ENCODE measurements around the gene LCMT2. TPM values are rescaled to one million over a fixed set of nuclear protein-coding genes. Genes with fewer than 3 reads are reported as not detected.

The LCMT2 gene
- total RNA-seq, 1 experiment from 2014 or later, result 12.1 TPM

DNA sequence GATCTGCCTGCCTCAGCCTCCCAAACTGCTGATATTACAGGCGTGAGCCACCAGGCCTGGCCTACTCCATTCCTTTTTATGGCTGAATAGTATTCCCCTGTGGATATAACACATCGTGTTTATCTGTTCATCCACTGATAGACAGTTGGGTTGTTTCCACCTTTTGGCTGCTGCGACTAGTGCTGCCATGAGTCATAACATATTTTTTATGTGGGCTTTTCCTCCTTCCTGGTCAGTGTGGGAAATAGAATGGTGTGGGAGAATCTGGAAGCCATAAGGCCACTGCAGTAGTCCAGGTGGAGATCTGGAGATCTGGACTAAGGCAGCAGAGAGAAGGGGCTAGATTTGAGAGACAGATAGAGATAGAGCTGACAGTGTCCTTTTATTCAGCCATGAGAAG lies 16.2 kb downstream of the LCMT2 start:
- CTCF ChIA-PET, result no interaction called here
- Histone ChIP-seq H3K36me3 (ENCODE audit: control insufficient read depth, insufficient read depth, low read length) (no peaks in the 10 kb centered on the region), H3K4me1 (ENCODE audit: control insufficient read depth, insufficient read depth, low read length) (no peaks in the 10 kb centered on the region), H3K4me3 (ENCODE audit: low read depth in 2 of 2, low read length in 2 of 2) (no peak overlapping the region), H3K9me3 (ENCODE audit: control insufficient read depth, insufficient read depth, low read depth, low read length) (no peaks in the 10 kb centered on the region), H3K27ac (ENCODE audit: low read length) (no peak overlapping the region), H3K27me3 (ENCODE audit: control insufficient read depth, insufficient read depth, low read length) (peaks cover 10% of the 10 kb centered on the region)
- intact Hi-C loops (cut with micrococcal nuclease; ENCODE audit: unreplicated experiment), result no loop called here
- in situ Hi-C loops (cut with HindIII; ENCODE audit: low pct_unique_long_range_greater_than_20kb, low sequenced_read_pairs), result no loop called here
- POLR2A ChIA-PET, result no interaction called here
- TF ChIP-seq, protein P1, sequence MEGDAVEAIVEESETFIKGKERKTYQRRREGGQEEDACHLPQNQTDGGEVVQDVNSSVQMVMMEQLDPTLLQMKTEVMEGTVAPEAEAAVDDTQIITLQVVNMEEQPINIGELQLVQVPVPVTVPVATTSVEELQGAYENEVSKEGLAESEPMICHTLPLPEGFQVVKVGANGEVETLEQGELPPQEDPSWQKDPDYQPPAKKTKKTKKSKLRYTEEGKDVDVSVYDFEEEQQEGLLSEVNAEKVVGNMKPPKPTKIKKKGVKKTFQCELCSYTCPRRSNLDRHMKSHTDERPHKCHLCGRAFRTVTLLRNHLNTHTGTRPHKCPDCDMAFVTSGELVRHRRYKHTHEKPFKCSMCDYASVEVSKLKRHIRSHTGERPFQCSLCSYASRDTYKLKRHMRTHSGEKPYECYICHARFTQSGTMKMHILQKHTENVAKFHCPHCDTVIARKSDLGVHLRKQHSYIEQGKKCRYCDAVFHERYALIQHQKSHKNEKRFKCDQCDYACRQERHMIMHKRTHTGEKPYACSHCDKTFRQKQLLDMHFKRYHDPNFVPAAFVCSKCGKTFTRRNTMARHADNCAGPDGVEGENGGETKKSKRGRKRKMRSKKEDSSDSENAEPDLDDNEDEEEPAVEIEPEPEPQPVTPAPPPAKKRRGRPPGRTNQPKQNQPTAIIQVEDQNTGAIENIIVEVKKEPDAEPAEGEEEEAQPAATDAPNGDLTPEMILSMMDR (IDR thresholded peaks at IDR 0.05), result no peak
- TF ChIP-seq TCF7L2 (IDR thresholded peaks at IDR 0.05; ENCODE audit: low read depth, low read length), result no peak
- TF ChIP-seq, protein P2, sequence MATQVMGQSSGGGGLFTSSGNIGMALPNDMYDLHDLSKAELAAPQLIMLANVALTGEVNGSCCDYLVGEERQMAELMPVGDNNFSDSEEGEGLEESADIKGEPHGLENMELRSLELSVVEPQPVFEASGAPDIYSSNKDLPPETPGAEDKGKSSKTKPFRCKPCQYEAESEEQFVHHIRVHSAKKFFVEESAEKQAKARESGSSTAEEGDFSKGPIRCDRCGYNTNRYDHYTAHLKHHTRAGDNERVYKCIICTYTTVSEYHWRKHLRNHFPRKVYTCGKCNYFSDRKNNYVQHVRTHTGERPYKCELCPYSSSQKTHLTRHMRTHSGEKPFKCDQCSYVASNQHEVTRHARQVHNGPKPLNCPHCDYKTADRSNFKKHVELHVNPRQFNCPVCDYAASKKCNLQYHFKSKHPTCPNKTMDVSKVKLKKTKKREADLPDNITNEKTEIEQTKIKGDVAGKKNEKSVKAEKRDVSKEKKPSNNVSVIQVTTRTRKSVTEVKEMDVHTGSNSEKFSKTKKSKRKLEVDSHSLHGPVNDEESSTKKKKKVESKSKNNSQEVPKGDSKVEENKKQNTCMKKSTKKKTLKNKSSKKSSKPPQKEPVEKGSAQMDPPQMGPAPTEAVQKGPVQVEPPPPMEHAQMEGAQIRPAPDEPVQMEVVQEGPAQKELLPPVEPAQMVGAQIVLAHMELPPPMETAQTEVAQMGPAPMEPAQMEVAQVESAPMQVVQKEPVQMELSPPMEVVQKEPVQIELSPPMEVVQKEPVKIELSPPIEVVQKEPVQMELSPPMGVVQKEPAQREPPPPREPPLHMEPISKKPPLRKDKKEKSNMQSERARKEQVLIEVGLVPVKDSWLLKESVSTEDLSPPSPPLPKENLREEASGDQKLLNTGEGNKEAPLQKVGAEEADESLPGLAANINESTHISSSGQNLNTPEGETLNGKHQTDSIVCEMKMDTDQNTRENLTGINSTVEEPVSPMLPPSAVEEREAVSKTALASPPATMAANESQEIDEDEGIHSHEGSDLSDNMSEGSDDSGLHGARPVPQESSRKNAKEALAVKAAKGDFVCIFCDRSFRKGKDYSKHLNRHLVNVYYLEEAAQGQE (IDR thresholded peaks at IDR 0.05; ENCODE audit: insufficient read depth in 1 of 2, low read depth in 2 of 2, low read length in 1 of 2), result no peak
- TF ChIP-seq SIN3A (IDR thresholded peaks at IDR 0.05; ENCODE audit: borderline replicate concordance, insufficient read depth, low read depth, low read length), result no peak
- TF ChIP-seq POLR2AphosphoS5 (IDR thresholded peaks at IDR 0.05; ENCODE audit: low read depth, low read length), result no peak
- ATAC-seq (no peak), DNase-seq (ENCODE audit: low read depth, low spot score) (no peak)
- BruUV-seq (replicated peaks), result no TSS peak

DNA sequence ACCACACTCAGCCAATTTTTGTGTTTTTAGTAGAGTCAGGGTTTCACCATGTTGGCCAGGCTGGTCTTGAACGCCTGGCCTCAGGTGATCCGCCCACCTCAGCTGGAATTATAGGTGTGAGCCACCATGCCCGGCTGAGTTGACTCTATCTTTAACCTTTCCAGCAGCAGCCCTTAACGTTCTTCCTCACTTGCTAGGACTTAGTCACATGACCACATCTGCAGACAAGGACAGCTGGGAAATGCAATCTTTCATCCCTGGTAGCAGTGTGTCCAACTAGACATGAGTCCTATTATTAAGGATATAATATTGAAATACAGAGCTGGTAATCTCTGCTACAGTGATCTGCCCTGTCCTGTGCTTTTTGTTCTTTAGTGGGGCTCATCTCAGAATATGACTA lies 18.0 kb downstream of the LCMT2 start:
- H3K27me3 ChIP-seq (ENCODE audit: control insufficient read depth, insufficient read depth, low read length), result peaks cover 17% of the 10 kb centered on the region

More for the DNA sequence above, 18.0 kb downstream of the LCMT2 start:
- H3K27ac ChIP-seq (ENCODE audit: low read length), result no peak overlapping the region
- BruUV-seq (replicated peaks), result no TSS peak
- DNase-seq (ENCODE audit: low read depth, low spot score) (no peak), ATAC-seq (no peak)
- H3K4me1 ChIP-seq (ENCODE audit: control insufficient read depth, insufficient read depth, low read length), result no peaks in the 10 kb centered on the region
- H3K36me3 ChIP-seq (ENCODE audit: control insufficient read depth, insufficient read depth, low read length), result no peaks in the 10 kb centered on the region
- intact Hi-C loops (cut with micrococcal nuclease; ENCODE audit: unreplicated experiment), result no loop called here
- no peaks in the 10 kb centered on the region for H3K9me3 ChIP-seq (ENCODE audit: control insufficient read depth, insufficient read depth, low read depth, low read length)
- CTCF ChIA-PET, result no interaction called here
- TF ChIP-seq, protein P2 (IDR thresholded peaks at IDR 0.05; ENCODE audit: insufficient read depth in 1 of 2, low read depth in 2 of 2, low read length in 1 of 2), result no peak
- TF ChIP-seq POLR2AphosphoS5 (IDR thresholded peaks at IDR 0.05; ENCODE audit: low read depth, low read length) (no peak), SIN3A (IDR thresholded peaks at IDR 0.05; ENCODE audit: borderline replicate concordance, insufficient read depth, low read depth, low read length) (no peak), TCF7L2 (IDR thresholded peaks at IDR 0.05; ENCODE audit: low read depth, low read length) (no peak)
- TF ChIP-seq, protein P1 (IDR thresholded peaks at IDR 0.05), result no peak
- no peak overlapping the region for H3K4me3 ChIP-seq (ENCODE audit: low read depth in 2 of 2, low read length in 2 of 2)
- POLR2A ChIA-PET, result no interaction called here
- in situ Hi-C loops (cut with HindIII; ENCODE audit: low pct_unique_long_range_greater_than_20kb, low sequenced_read_pairs), result no loop called here

All from Panc1 (cell line).